ENCODE results near the gene CACNA2D1.

DNA sequence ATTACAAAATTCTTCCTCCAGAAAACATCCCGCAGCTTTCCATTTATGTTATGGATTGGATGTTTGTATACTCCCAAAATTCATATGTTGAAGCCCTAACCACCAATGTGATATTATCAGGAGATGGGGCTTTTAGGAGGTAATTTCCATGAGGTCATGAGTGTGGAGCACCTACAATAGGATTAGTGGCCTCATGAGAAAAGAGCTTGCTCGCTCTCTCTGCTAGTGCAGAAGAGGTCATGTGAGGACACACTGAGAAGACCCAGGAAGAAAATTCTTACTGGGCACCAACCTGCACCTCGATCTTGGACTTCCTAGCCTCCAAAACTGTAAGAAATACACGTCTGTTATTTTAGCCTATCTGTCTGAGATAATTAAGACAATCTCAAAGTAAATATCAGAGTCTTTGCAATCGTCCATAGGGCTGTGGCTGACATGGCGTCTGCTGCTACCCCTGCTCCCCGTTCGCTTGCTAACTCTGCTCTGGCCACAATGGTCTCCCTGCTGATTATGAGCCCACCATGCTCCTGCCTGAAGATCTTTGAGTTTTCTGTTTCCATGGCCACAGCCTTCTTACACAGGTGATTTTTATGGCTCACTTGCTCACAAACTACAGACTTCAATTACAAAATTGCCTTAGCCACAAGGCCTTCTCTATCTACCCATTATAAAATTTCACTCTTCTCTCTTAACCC lies 333.3 kb downstream of the CACNA2D1 start:
- no peak for TF ChIP-seq CTCF (IDR thresholded peaks at IDR 0.05)
- no peak for TF ChIP-seq ZNF302 (CRISPR knock-in tag; IDR thresholded peaks at IDR 0.05)
- no peak for TF ChIP-seq MAX (IDR thresholded peaks at IDR 0.05)
- TF ChIP-seq, protein P1, sequence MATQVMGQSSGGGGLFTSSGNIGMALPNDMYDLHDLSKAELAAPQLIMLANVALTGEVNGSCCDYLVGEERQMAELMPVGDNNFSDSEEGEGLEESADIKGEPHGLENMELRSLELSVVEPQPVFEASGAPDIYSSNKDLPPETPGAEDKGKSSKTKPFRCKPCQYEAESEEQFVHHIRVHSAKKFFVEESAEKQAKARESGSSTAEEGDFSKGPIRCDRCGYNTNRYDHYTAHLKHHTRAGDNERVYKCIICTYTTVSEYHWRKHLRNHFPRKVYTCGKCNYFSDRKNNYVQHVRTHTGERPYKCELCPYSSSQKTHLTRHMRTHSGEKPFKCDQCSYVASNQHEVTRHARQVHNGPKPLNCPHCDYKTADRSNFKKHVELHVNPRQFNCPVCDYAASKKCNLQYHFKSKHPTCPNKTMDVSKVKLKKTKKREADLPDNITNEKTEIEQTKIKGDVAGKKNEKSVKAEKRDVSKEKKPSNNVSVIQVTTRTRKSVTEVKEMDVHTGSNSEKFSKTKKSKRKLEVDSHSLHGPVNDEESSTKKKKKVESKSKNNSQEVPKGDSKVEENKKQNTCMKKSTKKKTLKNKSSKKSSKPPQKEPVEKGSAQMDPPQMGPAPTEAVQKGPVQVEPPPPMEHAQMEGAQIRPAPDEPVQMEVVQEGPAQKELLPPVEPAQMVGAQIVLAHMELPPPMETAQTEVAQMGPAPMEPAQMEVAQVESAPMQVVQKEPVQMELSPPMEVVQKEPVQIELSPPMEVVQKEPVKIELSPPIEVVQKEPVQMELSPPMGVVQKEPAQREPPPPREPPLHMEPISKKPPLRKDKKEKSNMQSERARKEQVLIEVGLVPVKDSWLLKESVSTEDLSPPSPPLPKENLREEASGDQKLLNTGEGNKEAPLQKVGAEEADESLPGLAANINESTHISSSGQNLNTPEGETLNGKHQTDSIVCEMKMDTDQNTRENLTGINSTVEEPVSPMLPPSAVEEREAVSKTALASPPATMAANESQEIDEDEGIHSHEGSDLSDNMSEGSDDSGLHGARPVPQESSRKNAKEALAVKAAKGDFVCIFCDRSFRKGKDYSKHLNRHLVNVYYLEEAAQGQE (IDR thresholded peaks at IDR 0.05): no peak
- TF ChIP-seq JUN (IDR thresholded peaks at IDR 0.05): no peak
